Measurements from ENCODE around the gene KRT85. TPM values are rescaled to one million over a fixed set of nuclear protein-coding genes. Genes with fewer than 3 reads are reported as not detected.

Gene KRT85
- total and polyA plus RNA-seq, 2 of the 4 experiments (the other 2 are of a cell fraction): not detected

DNA sequence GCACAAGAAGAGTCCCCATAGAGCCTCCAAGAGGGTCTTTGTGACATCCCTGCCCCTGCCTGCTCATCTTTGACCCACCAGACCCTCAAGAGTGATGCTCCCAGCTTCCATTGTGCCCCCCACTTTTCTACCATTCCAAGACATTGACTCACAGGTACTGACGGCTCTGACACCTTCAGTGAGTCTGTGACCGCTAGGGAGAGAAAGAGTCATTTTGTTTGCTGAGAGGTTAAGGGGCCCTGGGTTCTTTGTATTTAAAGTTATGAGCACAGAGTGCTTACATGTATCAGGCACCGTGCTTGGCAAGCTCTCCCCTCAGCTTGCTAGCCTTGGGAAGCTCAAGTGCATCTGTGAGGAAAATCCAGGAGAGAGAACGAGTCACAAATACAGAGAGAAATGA, 45.9 kb upstream of the KRT85 start:
- Histone ChIP-seq H2AFZ (replicated peaks; ENCODE audit: low read length, poor library complexity) (no peak overlapping the region), H3K9ac (ENCODE audit: low read depth, low read length) (no peak overlapping the region), H2BK5ac (ENCODE audit: low read depth, low read length, poor library complexity, severe bottlenecking) (no peak overlapping the region), H2AK9ac (replicated peaks; ENCODE audit: low read depth, low read length, poor library complexity) (no peak overlapping the region), H4K20me1 (ENCODE audit: insufficient read depth, low read length) (no peaks in the 10 kb centered on the region), H2BK120ac (ENCODE audit: low read depth, low read length) (no peak overlapping the region), H3K36me3 (ENCODE audit: control insufficient read depth, insufficient read depth, low read length) (no peaks in the 10 kb centered on the region), H3K56ac (ENCODE audit: extremely low read depth, insufficient read depth, low read length) (no peak overlapping the region), H3K4me2 (ENCODE audit: low read depth, low read length) (no peak overlapping the region), H3K27ac (ENCODE audit: insufficient read depth, low read length) (no peak overlapping the region), H2AK5ac (ENCODE audit: low read depth, low read length) (no peak overlapping the region), H3K23ac (ENCODE audit: low read depth, low read length) (no peak overlapping the region), H4K8ac (ENCODE audit: low read depth in 2 of 2, low read length in 2 of 2) (no peak overlapping the region), H4K5ac (ENCODE audit: low read depth, low read length) (no peak overlapping the region), H2BK20ac (ENCODE audit: low read depth, low read length) (no peak overlapping the region), H3K4me1 (ENCODE audit: control insufficient read depth, insufficient read depth, low read length) (no peaks in the 10 kb centered on the region), H3K4ac (ENCODE audit: low read depth, low read length) (no peak overlapping the region), H3K4me3 (ENCODE audit: insufficient read depth, low read depth, low read length) (no peak overlapping the region), H3K9me1 (ENCODE audit: insufficient read depth, low read length) (peaks cover 6% of the 10 kb centered on the region; the same call in 1 of the 2 replicates), H3K14ac (replicated peaks; ENCODE audit: low read depth, low read length) (no peak overlapping the region), H2BK15ac (ENCODE audit: low read depth, low read length) (no peak overlapping the region), H3K27me3 (ENCODE audit: control insufficient read depth, insufficient read depth, low read length) (peaks cover 4% of the 10 kb centered on the region), H3K18ac (ENCODE audit: low read depth, low read length) (no peak overlapping the region), H3K79me1 (ENCODE audit: low read depth in 1 of 2, low read length in 2 of 2) (no peaks in the 10 kb centered on the region), H4K91ac (ENCODE audit: insufficient read depth, low read depth, low read length) (no peak overlapping the region), H3K9me3 (ENCODE audit: control insufficient read depth, insufficient read depth, low read length) (no peaks in the 10 kb centered on the region)
- intact Hi-C loops (cut with micrococcal nuclease) (no loop called here), dilution Hi-C loops (cut with HindIII; ENCODE audit: low sequenced_read_pairs, unreplicated experiment) (no loop called here), in situ Hi-C loops (cut with MboI; ENCODE audit: low sequenced_read_pairs) (no loop called here)
- ATAC-seq (ENCODE audit: low read depth): no peak
- CTCF ChIA-PET: no interaction called here
- TF ChIP-seq CEBPB (IDR thresholded peaks at IDR 0.05; ENCODE audit: low read depth, low read length) (no peak), MAFK (IDR thresholded peaks at IDR 0.05; ENCODE audit: low read depth, low read length) (no peak), FOS (IDR thresholded peaks at IDR 0.05; ENCODE audit: low read depth, low read length) (no peak), SMC3 (IDR thresholded peaks at IDR 0.05; ENCODE audit: low read depth, low read length) (no peak), POLR2A (IDR thresholded peaks at IDR 0.05; ENCODE audit: low read depth, low read length) (no peak), RAD21 (IDR thresholded peaks at IDR 0.05; ENCODE audit: low read length) (no peak), MXI1 (IDR thresholded peaks at IDR 0.05; ENCODE audit: borderline replicate concordance, low read depth, low read length) (no peak), MAZ (IDR thresholded peaks at IDR 0.05; ENCODE audit: borderline replicate concordance, low read depth, low read length) (no peak), RFX5 (IDR thresholded peaks at IDR 0.05; ENCODE audit: low read depth, low read length) (no peak), CHD1 (IDR thresholded peaks at IDR 0.05; ENCODE audit: low read depth, low read length) (no peak), BHLHE40 (IDR thresholded peaks at IDR 0.05; ENCODE audit: low read depth, low read length) (no peak), NFE2L2 (IDR thresholded peaks at IDR 0.05; ENCODE audit: low read depth, low read length) (no peak)
- TF ChIP-seq, protein P1, sequence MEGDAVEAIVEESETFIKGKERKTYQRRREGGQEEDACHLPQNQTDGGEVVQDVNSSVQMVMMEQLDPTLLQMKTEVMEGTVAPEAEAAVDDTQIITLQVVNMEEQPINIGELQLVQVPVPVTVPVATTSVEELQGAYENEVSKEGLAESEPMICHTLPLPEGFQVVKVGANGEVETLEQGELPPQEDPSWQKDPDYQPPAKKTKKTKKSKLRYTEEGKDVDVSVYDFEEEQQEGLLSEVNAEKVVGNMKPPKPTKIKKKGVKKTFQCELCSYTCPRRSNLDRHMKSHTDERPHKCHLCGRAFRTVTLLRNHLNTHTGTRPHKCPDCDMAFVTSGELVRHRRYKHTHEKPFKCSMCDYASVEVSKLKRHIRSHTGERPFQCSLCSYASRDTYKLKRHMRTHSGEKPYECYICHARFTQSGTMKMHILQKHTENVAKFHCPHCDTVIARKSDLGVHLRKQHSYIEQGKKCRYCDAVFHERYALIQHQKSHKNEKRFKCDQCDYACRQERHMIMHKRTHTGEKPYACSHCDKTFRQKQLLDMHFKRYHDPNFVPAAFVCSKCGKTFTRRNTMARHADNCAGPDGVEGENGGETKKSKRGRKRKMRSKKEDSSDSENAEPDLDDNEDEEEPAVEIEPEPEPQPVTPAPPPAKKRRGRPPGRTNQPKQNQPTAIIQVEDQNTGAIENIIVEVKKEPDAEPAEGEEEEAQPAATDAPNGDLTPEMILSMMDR (conservative IDR thresholded peaks at IDR 0.05; ENCODE audit: low read depth, low read length): no peak
- TF ChIP-seq, protein P2, sequence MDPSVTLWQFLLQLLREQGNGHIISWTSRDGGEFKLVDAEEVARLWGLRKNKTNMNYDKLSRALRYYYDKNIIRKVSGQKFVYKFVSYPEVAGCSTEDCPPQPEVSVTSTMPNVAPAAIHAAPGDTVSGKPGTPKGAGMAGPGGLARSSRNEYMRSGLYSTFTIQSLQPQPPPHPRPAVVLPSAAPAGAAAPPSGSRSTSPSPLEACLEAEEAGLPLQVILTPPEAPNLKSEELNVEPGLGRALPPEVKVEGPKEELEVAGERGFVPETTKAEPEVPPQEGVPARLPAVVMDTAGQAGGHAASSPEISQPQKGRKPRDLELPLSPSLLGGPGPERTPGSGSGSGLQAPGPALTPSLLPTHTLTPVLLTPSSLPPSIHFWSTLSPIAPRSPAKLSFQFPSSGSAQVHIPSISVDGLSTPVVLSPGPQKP (IDR thresholded peaks at IDR 0.05; ENCODE audit: borderline replicate concordance, low read depth, low read length): no peak
- TF ChIP-seq, protein P3, sequence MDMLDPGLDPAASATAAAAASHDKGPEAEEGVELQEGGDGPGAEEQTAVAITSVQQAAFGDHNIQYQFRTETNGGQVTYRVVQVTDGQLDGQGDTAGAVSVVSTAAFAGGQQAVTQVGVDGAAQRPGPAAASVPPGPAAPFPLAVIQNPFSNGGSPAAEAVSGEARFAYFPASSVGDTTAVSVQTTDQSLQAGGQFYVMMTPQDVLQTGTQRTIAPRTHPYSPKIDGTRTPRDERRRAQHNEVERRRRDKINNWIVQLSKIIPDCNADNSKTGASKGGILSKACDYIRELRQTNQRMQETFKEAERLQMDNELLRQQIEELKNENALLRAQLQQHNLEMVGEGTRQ (IDR thresholded peaks at IDR 0.05; ENCODE audit: low read depth, low read length): no peak
- BruUV-seq (replicated peaks): no TSS peak
- 29% methylated on average over 2 of the region's 4 CpGs; no CpG with 5 or more reads in 1 of the 2 experiments for WGBS, 2 experiments (ENCODE audit: extremely low coverage in 2 of 2, insufficient read length in 1 of 2)
- DNase-seq: no peak
- POLR2A ChIA-PET (ENCODE audit: unreplicated experiment): no interaction called here
